Measurements from ENCODE around the gene CNPY4. TPM values are rescaled to one million over a fixed set of nuclear protein-coding genes. Genes with fewer than 3 reads are reported as not detected.

The CNPY4 gene
- total and polyA plus RNA-seq, 4 donors = 22.5 to 65.7 (median 31.6) TPM

DNA sequence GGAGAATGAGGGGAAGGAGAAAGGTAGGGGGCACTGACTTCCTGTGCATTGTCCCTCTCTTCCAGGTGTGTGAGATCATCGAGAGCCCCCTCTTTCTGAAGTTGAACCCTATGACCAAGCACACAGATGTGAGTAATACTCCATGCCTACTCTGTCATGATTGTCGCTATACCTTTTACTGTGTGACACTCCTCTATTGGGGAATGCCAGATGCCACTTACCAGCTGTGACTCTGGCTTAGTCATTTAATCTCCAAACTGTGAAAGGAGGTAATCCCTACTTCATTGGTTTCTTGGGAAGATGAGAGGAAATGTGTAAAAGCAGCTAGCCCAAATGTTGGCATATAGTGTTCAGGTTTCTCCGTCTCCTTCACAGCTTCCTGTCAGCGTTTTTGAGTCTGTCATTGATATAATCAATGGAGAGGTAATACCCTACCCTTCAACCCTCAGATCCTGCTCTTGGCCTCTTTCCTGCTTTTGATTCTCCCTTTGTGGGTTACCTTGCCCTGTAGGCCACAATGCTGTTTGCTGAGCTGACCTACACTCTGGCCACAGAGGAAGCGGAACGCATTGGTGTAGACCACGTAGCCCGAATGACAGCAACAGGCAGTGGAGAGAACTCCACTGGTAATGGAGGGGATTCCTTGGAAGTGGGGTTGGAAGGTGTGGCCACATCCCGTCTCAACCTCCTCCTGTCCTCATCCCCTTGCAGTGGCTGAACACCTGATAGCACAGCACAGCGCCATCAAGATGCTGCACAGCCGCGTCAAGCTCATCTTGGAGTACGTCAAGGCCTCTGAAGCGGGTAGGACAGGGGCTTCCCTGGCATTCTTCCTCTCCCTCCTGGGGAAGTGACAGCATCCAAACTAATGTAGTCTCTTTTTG, 28.7 kb upstream of the CNPY4 start:
- Histone ChIP-seq H3K27ac (ENCODE audit: low read depth, low read length) (no peak overlapping the region), H3K4me1 (ENCODE audit: control insufficient read depth, insufficient read depth, low read length) (peaks cover 20% of the 10 kb centered on the region), H3K4me3 (ENCODE audit: low read depth, low read length) (no peak overlapping the region), H3K9me3 (ENCODE audit: control insufficient read depth, insufficient read depth, low read length) (no peaks in the 10 kb centered on the region), H3K27me3 (ENCODE audit: control insufficient read depth, insufficient read depth, low read length) (no peaks in the 10 kb centered on the region), H3K36me3 (ENCODE audit: control insufficient read depth, insufficient read depth, low read length) (peaks cover 44% of the 10 kb centered on the region)
- WGBS (ENCODE audit: insufficient coverage) = 89% methylated on average over 10 of the region's 14 CpGs
- no peak for DNase-seq (ENCODE audit: low read depth in 4 of 6, low spot score in 6 of 6)

DNA sequence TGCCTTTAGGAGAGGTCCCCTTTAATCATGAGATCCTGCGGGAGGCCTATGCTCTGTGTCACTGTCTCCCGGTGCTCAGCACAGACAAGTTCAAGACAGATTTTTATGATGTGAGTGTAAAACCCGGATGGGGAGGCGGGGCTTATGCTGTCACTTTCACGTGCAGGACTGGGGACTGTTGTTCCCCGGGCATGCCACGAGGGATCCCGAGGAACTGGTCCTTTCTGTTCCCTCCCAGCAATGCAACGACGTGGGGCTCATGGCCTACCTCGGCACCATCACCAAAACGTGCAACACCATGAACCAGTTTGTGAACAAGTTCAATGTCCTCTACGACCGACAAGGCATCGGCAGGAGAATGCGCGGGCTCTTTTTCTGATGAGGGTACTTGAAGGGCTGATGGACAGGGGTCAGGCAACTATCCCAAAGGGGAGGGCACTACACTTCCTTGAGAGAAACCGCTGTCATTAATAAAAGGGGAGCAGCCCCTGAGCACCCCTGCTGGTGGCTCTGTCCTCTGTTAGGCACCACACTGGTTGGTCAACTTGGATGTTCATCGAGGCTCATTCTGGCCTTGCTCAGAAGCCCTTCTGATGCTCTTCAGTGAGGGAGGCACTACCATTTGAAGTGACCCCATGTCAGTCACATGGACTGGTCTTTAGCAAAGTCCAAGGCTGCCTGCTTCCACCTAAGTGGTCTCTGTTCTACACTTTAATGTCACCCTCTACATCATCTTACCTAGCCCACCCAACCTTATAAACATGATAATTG, 27.8 kb upstream of the CNPY4 start:
- Histone ChIP-seq H3K9me3 (ENCODE audit: control insufficient read depth, insufficient read depth, low read length) (no peaks in the 10 kb centered on the region), H3K27ac (ENCODE audit: low read depth, low read length) (no peak overlapping the region), H3K4me3 (ENCODE audit: low read depth, low read length) (no peak overlapping the region), H3K27me3 (ENCODE audit: control insufficient read depth, insufficient read depth, low read length) (no peaks in the 10 kb centered on the region), H3K4me1 (ENCODE audit: control insufficient read depth, insufficient read depth, low read length) (peaks cover 20% of the 10 kb centered on the region), H3K36me3 (ENCODE audit: control insufficient read depth, insufficient read depth, low read length) (peaks cover 53% of the 10 kb centered on the region)
- DNase-seq (ENCODE audit: low read depth in 4 of 6, low spot score in 6 of 6) = no peak
- WGBS (ENCODE audit: insufficient coverage) = 48% methylated on average over 16 of the region's 19 CpGs

DNA sequence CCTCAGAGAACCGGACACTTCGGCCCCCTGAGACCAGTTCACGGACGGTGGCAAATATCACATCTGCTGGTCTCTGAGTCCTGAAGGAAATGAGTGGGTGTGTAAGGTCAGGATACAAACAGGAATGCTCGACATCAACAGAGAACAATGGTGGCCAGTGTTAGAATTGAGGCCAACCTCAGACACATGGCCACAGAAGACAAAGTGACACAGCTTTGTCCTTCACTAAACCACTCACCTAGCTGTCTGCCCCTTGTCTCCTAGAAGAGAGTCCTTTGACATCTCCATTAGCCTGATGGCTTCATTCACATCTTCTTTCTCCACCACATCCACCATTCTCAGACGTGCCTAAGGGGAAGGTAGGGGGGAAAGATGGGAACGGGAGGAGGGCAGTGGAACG, 26.4 kb upstream of the CNPY4 start:
- Histone ChIP-seq H3K36me3 (ENCODE audit: control insufficient read depth, insufficient read depth, low read length) (peaks cover 67% of the 10 kb centered on the region), H3K9me3 (ENCODE audit: control insufficient read depth, insufficient read depth, low read length) (no peaks in the 10 kb centered on the region), H3K4me3 (ENCODE audit: low read depth, low read length) (no peak overlapping the region), H3K27ac (ENCODE audit: low read depth, low read length) (no peak overlapping the region), H3K4me1 (ENCODE audit: control insufficient read depth, insufficient read depth, low read length) (peaks cover 18% of the 10 kb centered on the region), H3K27me3 (ENCODE audit: control insufficient read depth, insufficient read depth, low read length) (no peaks in the 10 kb centered on the region)
- 43% methylated on average over 4 of the region's 8 CpGs for WGBS (ENCODE audit: insufficient coverage)
- no peak for DNase-seq (ENCODE audit: low read depth in 4 of 6, low spot score in 6 of 6)

DNA sequence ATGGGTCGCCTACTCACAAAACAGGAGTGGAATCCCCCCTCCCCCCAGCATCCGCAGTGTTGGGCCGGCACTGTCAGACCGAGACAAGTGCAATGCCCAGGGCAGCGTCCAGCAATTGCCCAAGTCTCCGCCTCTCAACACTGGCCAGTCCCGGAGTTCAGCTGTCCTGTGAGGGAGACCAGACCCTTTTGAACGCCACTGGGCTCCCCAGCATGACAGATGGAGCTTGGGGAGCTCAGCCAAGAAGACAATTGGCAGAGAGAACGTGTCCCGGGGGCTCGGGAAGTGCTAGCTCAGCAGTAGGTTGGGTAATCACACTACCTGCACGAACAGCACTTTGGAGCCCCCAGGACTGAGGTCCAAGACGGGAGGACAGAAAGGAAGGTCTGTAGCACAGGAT, 25.9 kb upstream of the CNPY4 start:
- no peak overlapping the region for H3K27ac ChIP-seq (ENCODE audit: low read depth, low read length)
- peak in 1 of 6 donors; percentile 27 for DNase-seq (ENCODE audit: low read depth in 4 of 6, low spot score in 6 of 6)
- no peaks in the 10 kb centered on the region for H3K9me3 ChIP-seq (ENCODE audit: control insufficient read depth, insufficient read depth, low read length)
- WGBS (ENCODE audit: insufficient coverage) = 55% methylated on average over 8 of the region's 13 CpGs
- no peak overlapping the region for H3K4me3 ChIP-seq (ENCODE audit: low read depth, low read length)
- no peaks in the 10 kb centered on the region for H3K27me3 ChIP-seq (ENCODE audit: control insufficient read depth, insufficient read depth, low read length)
- peaks cover 72% of the 10 kb centered on the region for H3K36me3 ChIP-seq (ENCODE audit: control insufficient read depth, insufficient read depth, low read length)
- peaks cover 17% of the 10 kb centered on the region for H3K4me1 ChIP-seq (ENCODE audit: control insufficient read depth, insufficient read depth, low read length)

DNA sequence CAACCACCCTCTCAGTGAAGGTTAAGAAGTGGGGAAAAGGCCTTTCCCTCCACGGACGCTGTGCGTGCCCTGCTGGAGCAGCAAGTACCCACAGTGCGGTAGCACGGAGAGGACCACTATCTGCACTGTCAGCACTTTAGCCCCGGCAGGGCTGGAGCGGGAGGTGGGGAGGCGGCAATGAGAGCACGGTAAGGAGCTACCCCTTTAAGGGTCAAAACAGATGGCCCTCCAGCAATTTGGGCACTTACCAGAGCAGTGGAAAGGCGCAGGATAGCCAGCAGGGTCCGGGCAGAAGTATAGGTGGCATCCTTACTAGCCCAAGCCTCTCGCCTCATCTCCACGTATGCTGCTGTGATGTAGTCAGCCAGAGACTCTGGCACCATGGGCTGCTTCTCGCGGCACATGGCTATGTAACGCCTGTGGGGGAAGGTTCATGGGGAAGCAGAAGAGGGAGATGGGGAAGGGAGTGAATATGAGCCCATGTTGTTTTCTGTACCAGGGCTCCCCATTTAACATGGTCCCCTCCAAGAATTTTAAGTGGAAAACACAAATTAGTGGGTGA, 25.4 kb upstream of the CNPY4 start:
- peaks cover 75% of the 10 kb centered on the region for H3K36me3 ChIP-seq (ENCODE audit: control insufficient read depth, insufficient read depth, low read length)
- H3K9me3 ChIP-seq (ENCODE audit: control insufficient read depth, insufficient read depth, low read length) = no peaks in the 10 kb centered on the region
- H3K27me3 ChIP-seq (ENCODE audit: control insufficient read depth, insufficient read depth, low read length) = no peaks in the 10 kb centered on the region
- WGBS (ENCODE audit: insufficient coverage) = 79% methylated on average over 11 of the region's 16 CpGs
- H3K4me1 ChIP-seq (ENCODE audit: control insufficient read depth, insufficient read depth, low read length) = peaks cover 18% of the 10 kb centered on the region
- no peak overlapping the region for H3K27ac ChIP-seq (ENCODE audit: low read depth, low read length)
- no peak overlapping the region for H3K4me3 ChIP-seq (ENCODE audit: low read depth, low read length)
- no peak for DNase-seq (ENCODE audit: low read depth in 4 of 6, low spot score in 6 of 6)

DNA sequence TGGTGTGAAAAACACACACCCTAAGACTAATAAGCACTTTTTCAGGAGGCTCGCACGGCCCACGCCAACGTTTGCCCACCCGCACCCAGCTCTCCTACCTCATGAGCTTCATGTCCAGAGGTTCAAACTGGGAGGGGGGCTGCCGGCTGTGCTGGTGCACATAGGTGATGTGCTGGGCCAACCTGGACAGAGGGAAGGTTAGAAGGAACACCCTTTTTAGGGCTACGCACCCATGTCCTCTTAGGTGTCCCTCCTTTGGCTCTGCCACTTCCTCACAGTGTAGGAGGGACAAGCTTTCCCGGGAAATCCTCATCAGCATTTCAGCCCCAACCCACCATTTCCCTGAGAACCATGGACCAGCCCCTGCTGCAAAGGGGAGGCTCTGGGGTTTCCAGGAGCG, 24.1 kb upstream of the CNPY4 start:
- no peak for DNase-seq (ENCODE audit: low read depth in 4 of 6, low spot score in 6 of 6)
- Histone ChIP-seq H3K27ac (ENCODE audit: low read depth, low read length) (no peak overlapping the region), H3K4me1 (ENCODE audit: control insufficient read depth, insufficient read depth, low read length) (peaks cover 22% of the 10 kb centered on the region), H3K27me3 (ENCODE audit: control insufficient read depth, insufficient read depth, low read length) (no peaks in the 10 kb centered on the region), H3K9me3 (ENCODE audit: control insufficient read depth, insufficient read depth, low read length) (no peaks in the 10 kb centered on the region), H3K36me3 (ENCODE audit: control insufficient read depth, insufficient read depth, low read length) (peaks cover 82% of the 10 kb centered on the region), H3K4me3 (ENCODE audit: low read depth, low read length) (no peak overlapping the region)
- 89% methylated on average over 3 of the region's 9 CpGs for WGBS (ENCODE audit: insufficient coverage)

DNA sequence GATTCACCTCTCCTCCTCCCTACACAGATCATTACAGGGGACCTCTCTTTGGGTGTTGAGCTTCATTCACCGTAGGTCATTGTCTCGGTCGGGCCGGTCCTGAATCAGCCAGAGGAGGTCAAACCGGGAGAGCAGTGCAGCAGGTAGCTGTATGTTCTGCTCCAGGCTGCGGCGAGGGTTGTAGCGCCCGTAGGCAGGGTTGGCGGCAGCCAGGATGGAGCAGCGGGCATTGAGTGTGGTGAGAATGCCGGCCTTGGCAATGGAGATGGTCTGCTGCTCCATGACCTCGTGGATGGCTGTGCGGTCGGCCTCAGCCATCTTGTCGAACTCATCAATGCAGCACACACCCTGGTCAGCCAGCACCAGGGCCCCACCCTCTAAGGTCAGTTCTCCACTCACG, 23.7 kb upstream of the CNPY4 start:
- H3K9me3 ChIP-seq (ENCODE audit: control insufficient read depth, insufficient read depth, low read length) = no peaks in the 10 kb centered on the region
- H3K27me3 ChIP-seq (ENCODE audit: control insufficient read depth, insufficient read depth, low read length) = no peaks in the 10 kb centered on the region
- no peak overlapping the region for H3K27ac ChIP-seq (ENCODE audit: low read depth, low read length)
- H3K4me3 ChIP-seq (ENCODE audit: low read depth, low read length) = no peak overlapping the region
- WGBS (ENCODE audit: insufficient coverage) = 94% methylated on average over 13 of the region's 17 CpGs
- no peak for DNase-seq (ENCODE audit: low read depth in 4 of 6, low spot score in 6 of 6)
- H3K4me1 ChIP-seq (ENCODE audit: control insufficient read depth, insufficient read depth, low read length) = peaks cover 22% of the 10 kb centered on the region
- peaks cover 81% of the 10 kb centered on the region for H3K36me3 ChIP-seq (ENCODE audit: control insufficient read depth, insufficient read depth, low read length)

DNA sequence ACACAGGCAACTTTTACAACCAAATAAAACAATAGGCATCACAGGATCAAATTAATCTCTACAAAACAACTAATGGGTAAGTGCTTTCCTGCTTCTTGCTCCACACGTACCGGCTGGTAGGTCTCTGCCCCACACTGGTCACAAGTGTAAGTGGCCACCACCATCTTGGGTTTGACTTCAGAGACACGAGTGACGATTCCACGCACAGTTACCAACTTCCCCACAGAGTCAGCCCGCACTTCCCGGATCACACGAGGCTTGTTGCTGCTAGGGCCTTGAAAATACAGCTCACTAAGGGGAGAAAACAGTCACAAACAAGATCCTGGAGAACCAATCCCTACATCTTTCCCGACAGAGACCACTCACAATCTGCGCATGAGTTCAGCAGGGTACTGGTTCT, 20.5 kb upstream of the CNPY4 start:
- H3K36me3 ChIP-seq (ENCODE audit: control insufficient read depth, insufficient read depth, low read length) = peaks cover 63% of the 10 kb centered on the region
- H3K27me3 ChIP-seq (ENCODE audit: control insufficient read depth, insufficient read depth, low read length) = no peaks in the 10 kb centered on the region
- WGBS (ENCODE audit: insufficient coverage) = 90% methylated on average over 9 of the region's 10 CpGs
- DNase-seq (ENCODE audit: low read depth in 4 of 6, low spot score in 6 of 6) = no peak
- H3K9me3 ChIP-seq (ENCODE audit: control insufficient read depth, insufficient read depth, low read length) = no peaks in the 10 kb centered on the region
- no peak overlapping the region for H3K27ac ChIP-seq (ENCODE audit: low read depth, low read length)
- H3K4me1 ChIP-seq (ENCODE audit: control insufficient read depth, insufficient read depth, low read length) = peaks cover 34% of the 10 kb centered on the region
- H3K4me3 ChIP-seq (ENCODE audit: low read depth, low read length) = no peak overlapping the region

DNA sequence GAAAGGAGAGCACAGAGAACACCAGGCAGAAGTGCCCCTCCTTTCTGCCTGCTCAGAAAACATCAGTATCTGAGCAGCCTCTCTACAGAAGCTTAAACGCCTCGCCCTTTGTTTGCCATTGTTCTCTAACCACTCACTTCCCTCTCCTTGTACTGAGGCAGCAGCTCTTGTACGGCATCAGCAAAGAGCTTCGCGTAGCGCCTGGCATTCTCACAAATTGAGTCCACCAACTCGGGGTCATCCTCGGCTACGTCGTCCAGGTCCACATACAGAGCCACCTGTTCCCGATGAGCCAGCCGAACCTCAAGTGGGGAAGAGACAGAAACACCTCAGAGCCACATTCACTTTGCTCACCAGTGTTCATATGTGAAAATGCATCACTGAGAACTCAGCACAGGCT, 20.0 kb upstream of the CNPY4 start:
- no peaks in the 10 kb centered on the region for H3K27me3 ChIP-seq (ENCODE audit: control insufficient read depth, insufficient read depth, low read length)
- no peak for DNase-seq (ENCODE audit: low read depth in 4 of 6, low spot score in 6 of 6)
- no peaks in the 10 kb centered on the region for H3K9me3 ChIP-seq (ENCODE audit: control insufficient read depth, insufficient read depth, low read length)
- WGBS (ENCODE audit: insufficient coverage) = 75% methylated on average over 12 of the region's 12 CpGs
- peaks cover 65% of the 10 kb centered on the region for H3K36me3 ChIP-seq (ENCODE audit: control insufficient read depth, insufficient read depth, low read length)
- H3K4me3 ChIP-seq (ENCODE audit: low read depth, low read length) = peak overlapping the region; percentile 79
- no peak overlapping the region for H3K27ac ChIP-seq (ENCODE audit: low read depth, low read length)
- peaks cover 32% of the 10 kb centered on the region for H3K4me1 ChIP-seq (ENCODE audit: control insufficient read depth, insufficient read depth, low read length)
